Stimulated activated CD8-positive, alpha-beta memory T cell treated with anti-CD3 and anti-CD28 coated beads, Interleukin-15, amount 100 ng/mL, for 24 hours (primary cell): ENCODE data around the gene RNU1-3.
"Not testable (repeated sequence)": the region's sequence is repeated elsewhere in the genome, so short reads cannot be mapped to it uniquely, and the experiment has no call there.

Source experiments
- DNase-seq: peaks from one replicate; pipeline ENCODE4 v3.0.0-alpha.2; 2020; ENCODE audit warnings: low read depth

Gene RNU1-3

DNA sequence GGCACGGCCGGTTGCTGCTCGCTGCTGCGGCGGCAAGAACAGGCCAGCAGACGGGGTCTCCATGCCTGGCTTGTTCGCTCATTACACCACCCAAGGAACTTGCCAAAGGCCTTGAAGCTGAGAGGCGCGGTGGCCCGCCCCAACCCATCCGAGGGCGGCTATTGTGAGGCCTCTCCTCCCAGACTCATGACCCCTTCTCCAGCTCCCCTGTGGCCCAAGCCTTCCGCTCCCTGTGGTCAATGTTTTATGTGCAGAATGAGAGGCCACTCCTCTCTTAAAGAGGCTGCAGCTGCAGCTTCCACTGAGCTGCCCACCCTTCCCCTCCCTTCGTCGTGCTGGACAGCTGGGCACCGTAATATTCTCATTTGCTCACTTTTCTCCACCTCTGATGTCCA is 27.6 kb upstream of the RNU1-3 start:
- DNase-seq: not testable (repeated sequence)

DNA sequence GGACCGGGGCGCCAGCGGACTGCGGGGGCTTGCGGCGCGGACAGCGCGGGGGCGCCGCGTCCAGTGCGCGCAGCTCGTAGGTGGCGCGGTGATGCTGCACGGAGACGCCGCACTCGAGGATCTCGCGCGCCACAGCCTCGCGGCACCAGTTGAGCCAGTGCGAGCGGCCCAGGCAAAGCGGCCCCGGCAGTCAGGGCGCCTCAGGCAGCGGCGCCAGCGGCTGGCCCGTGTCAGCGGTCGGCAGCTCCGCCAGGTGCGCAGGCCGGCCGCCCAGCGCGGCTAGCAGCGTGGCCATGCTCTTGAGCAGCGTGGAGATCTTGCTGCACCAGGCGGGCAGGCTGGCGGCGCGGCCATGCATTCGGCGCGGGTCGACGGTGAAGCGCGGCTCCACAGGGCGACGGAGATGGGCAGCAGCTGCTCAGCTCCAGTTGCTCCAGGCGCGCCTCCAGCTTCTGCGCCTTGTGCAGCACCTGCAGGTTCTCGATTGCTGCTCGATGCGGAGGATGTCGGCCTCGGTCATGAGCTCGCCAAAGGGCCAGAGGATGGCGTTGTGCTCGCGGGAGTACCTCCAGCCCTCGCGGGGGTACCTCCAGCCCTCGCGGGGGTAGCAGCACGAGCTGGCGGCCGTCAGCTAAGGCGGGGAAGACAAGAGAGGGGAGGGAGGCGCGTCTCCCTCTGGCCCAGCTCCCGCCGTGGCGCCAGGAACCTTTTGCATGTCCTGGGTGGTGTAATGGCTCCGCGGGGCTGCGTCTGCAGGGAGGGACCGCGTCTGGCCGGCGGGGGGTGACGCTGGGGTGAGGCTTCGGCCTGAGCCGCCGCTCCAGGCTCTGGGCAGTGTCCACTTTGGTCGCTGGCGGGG is 26.9 kb upstream of the RNU1-3 start:
- DNase-seq: not testable (repeated sequence)

DNA sequence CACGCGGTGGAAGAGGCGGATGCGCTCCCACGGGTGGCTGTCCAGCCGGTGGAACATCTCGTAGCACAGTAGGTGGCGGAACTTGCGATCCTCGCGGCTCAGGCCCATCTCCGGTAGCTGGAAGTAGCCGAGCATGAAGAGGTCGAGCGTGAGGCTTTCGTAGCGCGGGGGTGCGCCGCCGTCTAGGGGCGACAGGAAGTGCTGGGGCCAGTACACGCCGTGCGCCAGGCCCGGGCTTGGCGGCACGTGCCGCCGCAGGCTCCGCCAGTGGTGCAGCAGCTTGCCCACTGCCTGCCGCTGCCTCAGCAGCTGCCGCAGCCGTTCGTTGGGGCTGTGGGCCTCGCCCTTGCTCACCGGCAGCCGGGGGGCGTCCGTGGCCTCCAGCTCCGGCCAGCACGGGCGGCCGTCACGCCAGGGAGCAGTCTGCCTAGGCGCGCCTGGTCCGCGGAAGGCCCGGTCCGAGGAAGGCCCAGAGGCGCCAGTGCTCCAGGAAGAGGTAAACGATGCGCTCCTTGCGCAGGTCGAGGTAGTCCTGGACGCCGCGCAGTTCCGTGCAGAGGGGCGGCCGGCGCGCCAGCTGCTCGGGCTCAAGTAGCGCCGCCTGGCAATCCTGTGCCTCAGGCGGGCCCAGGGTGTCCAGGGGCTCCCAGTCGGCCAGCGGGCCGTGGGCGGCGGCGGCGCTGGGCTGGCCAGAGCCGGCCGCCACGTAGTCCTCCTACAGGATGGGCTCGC is 26.1 kb upstream of the RNU1-3 start:
- DNase-seq: not testable (repeated sequence)

DNA sequence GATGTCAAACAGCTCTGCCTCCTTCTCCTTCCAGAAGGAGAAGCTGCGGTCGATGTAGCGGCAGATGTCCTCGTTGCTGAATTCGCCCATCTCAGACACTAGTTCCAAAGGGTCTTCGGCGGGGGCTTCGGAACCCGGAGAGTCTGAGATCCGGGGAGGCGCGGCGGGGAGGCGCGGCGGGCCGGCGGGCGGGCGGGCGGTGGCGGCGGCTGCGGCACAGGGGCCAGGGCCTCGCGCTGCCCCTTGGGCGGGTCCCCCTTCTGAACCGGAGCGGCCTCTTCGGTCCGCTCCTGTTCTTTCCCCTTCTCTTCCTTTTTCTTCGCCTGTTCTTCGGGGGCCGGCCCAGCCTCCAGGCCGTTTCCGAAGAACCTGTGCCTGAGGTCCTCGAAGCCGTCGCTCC is 25.5 kb upstream of the RNU1-3 start:
- not testable (repeated sequence) for DNase-seq

DNA sequence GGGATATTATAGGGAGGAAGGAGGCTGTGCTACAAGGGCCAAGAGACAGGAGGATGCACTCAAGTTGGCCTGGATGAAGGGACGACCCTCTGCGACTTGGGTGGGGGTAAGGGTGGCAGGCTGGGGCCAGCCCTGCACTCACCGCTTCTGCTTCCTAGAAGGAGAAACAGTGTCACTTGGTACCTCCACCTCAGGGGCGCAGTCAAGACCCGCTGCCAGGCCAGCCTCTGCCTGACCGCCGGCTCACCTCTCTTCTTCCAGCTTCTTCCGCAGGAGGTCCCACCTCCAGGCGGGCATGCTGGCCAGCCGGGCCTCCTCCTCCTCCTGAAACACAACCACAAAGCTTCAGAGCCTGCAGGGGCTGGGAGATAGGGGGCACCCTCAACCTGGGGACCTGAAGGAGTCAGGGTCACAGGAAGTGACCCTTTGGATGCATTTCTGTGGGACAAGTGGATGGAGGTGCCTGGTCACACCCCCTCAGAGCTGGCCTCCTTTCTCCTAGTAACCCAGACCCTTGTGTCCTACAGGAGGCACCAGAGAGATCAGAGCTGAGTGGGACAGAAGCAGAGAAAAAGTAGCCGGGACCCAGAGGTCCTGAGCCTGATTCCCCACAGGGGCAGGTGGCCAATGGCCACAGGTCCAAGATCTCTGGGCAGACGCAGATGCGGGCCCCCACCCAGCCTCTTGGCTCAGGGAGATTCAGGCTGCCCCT is 24.4 kb upstream of the RNU1-3 start:
- not testable (repeated sequence) for DNase-seq

DNA sequence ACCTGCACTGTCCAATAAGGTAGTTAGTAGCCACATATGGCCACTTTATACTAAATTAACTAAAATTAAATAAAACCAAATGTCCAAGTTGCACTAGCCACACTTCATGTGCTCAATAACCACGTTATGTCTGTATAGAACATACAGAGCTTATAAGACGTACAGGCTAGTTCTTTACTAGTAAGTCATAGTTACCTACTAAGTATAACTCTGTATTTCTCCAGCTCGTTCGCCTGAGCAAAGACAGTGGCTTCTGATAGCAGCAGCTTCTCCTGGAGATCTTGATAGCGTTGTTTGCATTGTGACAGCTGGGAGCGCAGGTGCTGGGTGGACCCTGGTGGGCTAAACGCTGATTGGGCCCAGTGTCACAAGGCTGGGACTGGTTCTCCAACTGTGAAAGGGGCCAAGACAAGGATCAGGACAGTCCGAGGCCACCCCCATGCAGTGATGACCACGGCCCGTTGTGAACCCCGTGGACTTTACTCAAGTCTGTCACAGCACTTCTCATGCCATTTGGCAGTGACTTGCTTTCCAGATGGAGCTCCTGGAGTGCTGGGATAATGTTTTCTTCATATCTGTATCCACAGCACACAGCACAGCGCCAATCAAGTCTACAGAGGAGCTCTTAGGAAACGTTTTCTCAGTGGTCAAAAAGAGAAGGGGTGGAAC is 20.5 kb upstream of the RNU1-3 start:
- DNase-seq: not testable (repeated sequence)

DNA sequence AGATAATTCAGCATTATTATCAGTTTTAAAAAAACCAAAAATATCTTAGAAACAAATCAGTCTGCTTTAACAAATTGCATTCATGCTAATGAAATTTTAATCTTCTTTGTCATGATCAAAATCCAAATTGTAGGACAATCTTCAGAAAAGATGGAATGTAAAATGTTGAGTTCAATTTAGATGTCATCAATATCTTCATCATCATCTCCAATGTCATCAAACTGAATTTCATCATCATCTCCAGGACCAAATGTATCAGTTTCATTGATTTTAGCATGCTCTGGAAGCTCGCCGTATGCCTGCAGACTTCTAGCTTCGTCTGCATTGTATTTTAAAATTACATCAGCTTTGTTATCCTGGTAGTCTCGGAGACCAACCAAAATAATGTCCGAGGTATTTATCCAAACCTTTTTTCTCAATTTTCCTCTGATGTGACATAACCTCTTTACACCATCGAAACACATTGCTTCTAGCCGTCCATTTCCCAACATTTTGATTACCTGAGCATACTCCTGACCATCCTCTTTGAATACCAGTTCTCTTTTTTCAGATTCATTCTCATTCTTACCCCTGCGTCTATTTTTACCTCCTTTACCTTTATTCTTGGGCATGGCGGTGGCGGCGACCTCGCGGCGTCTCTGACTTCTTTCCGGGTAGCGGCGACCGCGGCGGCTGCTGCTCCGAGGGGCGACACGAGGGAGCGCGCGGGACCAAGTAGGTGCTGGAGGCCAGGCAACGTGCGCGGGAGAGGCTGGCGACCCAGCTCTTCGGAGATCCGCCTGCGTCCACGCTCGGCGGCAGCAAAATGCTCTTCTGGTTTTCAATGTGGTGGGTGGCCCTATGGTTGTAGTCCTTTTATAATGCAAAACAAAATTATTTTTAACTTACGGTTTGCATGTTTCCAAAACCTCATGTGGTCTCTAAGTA is 19.0 kb upstream of the RNU1-3 start:
- DNase-seq: not testable (repeated sequence)

DNA sequence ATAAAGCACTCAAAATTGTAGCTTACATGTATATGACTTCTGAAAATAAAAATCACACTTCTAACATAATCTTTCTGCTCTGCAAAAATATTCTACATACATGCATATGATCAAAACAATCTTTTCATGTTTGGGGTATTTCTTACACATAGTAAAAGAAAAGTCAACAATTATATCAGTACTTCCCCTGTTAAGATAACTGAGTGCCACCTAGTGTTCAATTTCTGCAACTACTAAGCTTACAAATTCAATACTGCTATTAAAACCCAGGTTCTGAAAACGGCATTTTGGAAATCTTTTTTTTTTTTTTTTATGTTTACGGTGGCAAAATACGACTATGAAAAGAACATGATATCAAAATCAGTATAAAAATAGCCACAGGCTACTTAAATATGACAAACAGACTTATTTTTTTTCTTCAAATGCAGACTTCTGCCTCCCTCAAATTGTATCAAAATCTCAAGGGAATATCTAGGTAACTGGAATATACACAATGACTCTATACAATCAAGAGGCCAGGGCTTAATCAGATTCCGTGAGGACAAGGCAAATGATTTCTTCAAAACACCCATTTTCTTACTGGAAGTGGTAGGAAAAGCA is 18.1 kb upstream of the RNU1-3 start:
- DNase-seq: not testable (repeated sequence)

DNA sequence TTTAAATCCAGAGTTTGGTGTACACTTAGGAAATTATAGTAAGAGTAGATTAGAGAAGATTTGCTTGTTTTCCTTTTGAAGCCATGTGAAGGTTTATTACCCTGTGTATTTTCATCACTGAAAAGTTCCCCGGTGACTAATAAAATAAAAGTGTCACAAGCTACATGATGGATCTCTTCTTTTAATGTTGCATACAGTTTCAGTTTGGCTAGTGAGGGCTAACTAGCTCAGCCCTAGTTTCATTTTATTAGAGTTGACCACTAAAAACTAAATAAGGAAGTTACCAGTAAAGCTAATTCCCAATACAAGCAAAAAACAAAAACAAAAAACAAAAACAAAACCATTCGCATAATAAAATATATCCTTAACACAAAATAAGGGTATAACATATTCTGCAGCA is 17.4 kb upstream of the RNU1-3 start:
- DNase-seq: not testable (repeated sequence)

DNA sequence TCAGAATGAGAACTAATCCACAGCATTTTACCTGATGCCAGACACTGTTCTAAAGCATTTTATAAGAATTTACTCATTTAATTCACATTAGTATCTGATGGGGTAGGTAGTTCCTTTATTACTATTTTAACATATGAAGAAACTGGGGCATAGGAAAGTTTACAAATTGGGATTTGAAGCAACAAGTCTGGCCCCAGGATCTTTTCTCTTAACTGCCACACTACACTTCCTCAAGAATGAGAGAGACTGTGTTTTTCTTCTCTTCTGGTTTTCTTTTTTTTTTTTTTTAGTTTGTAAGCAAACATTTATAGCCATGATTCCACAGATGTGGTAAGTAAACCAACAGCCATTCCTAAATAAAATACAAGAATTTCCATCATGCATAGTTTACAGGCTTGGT is 16.1 kb upstream of the RNU1-3 start:
- not testable (repeated sequence) for DNase-seq

DNA sequence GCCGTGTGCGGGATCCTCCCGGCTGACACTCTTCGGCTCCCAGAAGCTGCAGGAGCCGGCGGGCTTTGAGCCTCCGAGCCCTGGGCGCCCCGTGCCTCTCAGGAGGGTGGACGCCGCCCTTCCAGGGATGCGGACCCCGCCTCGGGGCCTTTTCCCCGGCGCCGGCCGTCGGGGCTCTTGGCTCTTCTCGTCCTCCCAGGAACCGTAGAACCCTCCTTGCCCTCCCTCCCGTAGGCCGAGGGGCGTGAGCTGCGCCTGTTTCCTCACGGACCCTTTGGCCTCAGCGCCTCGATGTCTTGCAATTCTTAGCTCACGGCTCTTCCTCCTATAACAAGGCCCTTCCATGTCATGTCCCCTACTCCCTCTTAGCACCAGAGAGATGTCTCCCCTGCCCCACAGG is 13.6 kb upstream of the RNU1-3 start:
- DNase-seq: not testable (repeated sequence)

DNA sequence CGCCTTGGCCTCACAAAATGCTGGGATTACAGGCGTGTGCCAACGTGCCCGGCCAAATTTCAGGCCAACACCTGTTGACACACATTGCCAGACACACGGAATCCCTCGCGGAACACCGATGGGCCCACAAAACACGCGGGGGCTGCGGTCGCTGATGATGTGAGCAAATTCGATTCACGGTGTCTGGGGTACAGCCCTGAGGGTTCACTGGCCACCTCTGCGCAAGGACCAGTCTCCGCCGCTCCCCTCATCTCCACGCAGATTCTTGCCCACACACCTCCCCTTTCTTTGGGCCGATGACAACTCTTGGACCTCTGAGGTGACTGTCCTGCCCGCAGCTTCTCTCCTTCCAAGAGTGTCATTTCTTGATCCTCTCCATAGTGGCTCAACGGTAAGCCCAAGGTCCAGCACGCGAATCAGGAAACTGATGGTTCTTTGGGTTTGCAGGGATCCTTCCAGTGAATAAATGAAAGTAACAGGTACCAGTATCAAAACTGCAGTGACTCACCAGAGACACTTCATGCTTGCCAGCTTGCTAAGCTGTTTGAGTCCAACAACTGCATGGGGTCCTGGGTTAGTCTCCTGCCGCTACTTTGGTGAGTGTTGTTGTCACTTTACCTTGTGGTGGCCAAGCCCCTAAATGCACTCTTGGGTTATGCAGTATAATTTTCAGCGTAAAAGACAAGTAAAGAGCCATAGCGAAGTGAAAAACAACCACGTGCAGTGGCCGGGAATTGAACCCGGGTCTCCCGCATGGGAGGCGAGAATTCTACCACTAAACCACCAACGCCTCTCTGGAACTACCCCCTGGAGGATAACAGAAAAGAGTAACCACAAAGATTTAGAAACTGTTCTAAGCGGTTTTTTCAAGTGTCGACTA is 11.0 kb upstream of the RNU1-3 start:
- DNase-seq: no peak

DNA sequence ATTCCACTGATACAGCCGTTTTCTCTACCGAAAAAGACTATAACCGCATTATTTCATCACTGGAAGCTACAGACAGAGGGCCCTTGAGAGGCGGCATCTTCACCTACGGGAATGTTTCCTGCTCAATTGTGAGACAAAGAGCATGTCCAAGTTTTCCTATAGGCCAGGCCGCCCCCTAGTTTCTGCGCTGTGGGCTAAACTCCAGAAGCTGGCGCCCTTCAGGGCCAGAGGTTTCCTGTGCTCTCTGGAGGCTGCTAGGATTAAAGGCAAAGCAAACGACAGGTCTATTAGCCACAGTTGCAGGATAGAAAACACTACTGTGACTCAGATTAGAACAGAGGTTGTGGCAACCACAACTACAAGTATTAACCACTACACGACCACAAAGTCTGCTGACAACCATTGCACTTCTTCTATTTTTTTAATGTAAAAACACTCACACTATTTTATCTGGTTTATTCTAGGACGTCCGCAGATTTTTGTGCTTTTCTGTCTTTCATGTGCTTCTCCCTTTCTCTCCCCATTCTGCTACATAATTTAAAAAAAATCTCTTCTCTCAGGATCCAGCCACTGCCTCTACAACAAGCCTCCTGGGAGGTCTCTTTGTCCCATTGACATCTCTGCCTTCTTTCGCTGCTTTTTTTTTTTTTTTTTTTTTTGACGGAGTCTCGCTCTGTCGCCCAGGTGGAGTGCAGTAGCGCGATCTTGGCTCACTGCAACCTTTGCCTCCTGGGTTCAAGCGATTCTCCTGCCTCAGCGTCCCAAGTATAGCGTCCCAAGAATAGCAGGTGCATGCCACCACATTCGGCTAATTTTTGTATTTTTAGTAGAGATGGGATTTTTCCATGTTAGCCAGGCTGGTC is 10.1 kb upstream of the RNU1-3 start:
- DNase-seq: not testable (repeated sequence)

DNA sequence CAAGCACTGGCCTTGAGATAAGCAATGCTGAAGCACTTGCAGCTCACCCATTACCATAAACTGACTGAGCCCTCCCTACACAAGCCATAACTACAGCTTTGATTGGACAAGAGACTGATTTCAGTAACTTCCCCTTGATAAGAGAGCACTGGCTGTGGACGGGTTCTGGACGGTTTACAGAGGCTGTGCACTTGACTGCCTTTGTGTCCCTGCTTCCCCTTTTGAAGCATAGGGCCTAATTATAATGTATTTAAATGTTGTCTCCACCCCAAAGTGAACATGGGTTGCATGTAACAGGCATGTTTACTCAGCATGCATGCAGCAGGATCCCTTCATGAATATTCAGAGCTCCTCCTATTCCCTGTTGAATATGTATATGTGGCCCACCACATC is 8.4 kb upstream of the RNU1-3 start:
- not testable (repeated sequence) for DNase-seq

DNA sequence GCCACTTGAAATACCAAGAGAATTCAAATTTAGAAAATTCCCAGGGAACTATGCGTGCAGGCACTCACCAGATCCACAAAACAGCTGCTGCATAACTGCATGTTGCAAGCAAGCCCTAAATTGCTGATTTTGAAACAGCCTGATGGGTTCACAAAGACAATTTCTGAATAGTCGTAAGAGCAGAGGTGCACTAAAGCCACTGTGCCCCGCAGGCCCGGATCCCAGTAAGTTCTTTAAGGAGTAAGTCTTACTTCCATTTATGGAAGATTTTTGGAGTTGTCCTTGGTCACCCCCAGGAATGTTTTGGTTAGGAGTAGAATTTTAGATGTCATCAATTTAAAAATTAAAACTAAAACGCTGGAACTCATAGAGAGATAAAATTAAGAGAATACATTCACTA is 7.2 kb upstream of the RNU1-3 start:
- DNase-seq: not testable (repeated sequence)

DNA sequence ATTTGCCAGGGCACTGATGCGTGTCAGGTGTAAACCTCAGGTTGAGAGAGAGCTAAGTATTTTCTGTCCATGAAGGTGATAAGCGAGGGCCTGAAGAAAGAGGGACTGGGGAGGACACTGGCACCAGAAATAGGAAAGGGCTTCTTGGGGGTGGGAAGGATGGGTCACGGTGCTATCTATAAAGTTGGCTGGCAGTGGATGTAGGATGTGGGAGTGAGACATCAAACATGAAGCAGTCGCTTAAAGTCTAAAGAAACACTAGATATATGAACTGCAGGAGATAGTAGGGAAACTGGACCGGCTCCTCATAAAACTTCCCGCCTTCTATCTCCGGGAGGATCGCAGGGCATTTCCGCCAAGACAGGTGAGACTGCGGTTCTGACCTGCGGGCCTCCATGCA is 912 bp downstream of the RNU1-3 start:
- DNase-seq: not testable (repeated sequence)

DNA sequence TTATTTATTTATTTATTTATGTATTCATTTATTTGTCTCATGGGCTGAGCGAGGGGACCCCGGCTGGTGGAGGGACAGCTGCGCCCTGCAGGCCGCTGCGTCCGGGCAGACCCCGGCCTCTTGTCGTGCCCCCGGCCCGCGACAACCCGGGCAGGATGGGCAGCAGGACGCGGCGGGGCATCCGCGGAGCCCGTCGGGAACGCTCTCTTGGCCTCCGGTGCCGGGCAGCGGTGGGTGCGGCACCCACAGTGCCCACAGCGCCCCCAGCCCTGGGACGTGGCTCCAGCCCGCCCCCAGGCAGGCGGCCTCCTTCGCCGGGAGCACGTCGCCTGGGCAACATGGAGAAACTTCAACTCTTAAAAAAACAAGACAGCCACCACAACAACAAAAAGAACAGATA is 8.5 kb downstream of the RNU1-3 start:
- not testable (repeated sequence) for DNase-seq

DNA sequence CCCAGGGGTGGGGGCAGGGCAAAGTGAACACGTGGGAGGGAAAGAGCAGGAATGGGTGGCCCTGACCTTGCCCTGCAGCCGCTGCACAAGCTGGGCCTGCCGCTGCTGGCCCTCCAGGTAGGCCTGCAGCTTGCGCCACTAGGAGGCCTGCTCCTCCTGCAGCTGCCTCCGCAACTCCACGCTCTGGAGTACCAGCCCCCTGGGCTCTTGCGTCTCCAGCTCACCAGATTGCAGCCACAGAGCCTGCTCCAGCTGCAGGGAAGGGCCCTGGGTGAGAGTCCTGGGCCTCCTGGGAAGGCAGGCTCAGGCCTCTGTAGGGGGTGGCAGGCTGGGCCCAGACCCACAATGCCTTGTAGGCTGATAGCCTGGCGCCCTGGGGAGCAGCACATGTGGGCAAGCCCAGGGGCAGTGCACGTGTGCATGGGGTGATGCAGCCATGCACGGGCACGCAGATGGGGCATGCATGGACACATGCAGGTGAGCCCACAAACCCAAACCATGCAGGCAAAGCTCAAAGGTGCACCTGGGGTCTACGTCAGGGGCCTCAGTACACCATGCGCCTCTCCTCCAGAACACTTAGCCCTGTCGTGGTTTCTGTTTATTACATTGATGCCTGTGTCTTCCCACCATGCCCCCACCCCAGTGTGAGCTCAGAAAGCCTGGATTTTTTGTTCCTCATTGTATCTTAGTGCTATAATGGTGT is 9.6 kb downstream of the RNU1-3 start:
- DNase-seq: not testable (repeated sequence)
